Activated naive CD4-positive, alpha-beta T cell (primary cell): Measurements from ENCODE around the gene PPM1M.
A peak's percentile ranks its signal among the peaks of the same experiment; 100 is the strongest.
"Not testable (repeated sequence)": the region's sequence is repeated elsewhere in the genome, so short reads cannot be mapped to it uniquely, and the experiment has no call there.

Experiments used
- DNase-seq, 4 experiments: peaks; one replicate each; lab custom pipeline; 2025; lab: John Stamatoyannopoulos, UW

PPM1M gene

GRCh38 chr3:52246728-52247408 is 1.3 kb downstream of the PPM1M start:
- DNase-seq, result no peak

GRCh38 chr3:52247409-52248164 is 2.0 kb downstream of the PPM1M start:
- DNase-seq, result no peak

GRCh38 chr3:52248165-52248541 is 2.6 kb downstream of the PPM1M start:
- no peak for DNase-seq

- DNase-seq, result peak in 2 of 4 experiments; percentile 20 to 39
These were observed 3.4 kb downstream of the PPM1M start for GRCh38 chr3:52248816-52249547.

GRCh38 chr3:52249683-52250082 is 4.1 kb downstream of the PPM1M start:
- no peak for DNase-seq

GRCh38 chr3:52250122-52250521 is 4.6 kb downstream of the PPM1M start:
- no peak for DNase-seq

GRCh38 chr3:52253314-52254304 is 8.1 kb downstream of the PPM1M start:
- peak in 2 of 4 experiments; percentile 55 to 76 for DNase-seq

GRCh38 chr3:52254608-52255007 is 9.0 kb downstream of the PPM1M start:
- no peak for DNase-seq

- DNase-seq, result no peak
These were observed 10.6 kb downstream of the PPM1M start for GRCh38 chr3:52256159-52256558.

GRCh38 chr3:52256622-52257021 is 11.1 kb downstream of the PPM1M start:
- DNase-seq, result no peak

- DNase-seq, result no peak
These were observed 12.4 kb downstream of the PPM1M start for GRCh38 chr3:52257911-52258310.

- DNase-seq, result no peak
These were observed 13.5 kb downstream of the PPM1M start for GRCh38 chr3:52259035-52259434.

GRCh38 chr3:52259448-52259847 is 13.9 kb downstream of the PPM1M start:
- DNase-seq, result no peak

GRCh38 chr3:52262447-52262846 is 16.9 kb downstream of the PPM1M start:
- no peak for DNase-seq

- no peak for DNase-seq
These were observed 19.8 kb downstream of the PPM1M start for GRCh38 chr3:52265387-52265786.

GRCh38 chr3:52268036-52268435 is 22.5 kb downstream of the PPM1M start:
- DNase-seq, result peak in 1 of 4 experiments; percentile 55

GRCh38 chr3:52269776-52270175 is 24.2 kb downstream of the PPM1M start:
- no peak for DNase-seq

GRCh38 chr3:52270252-52270754 is 24.7 kb downstream of the PPM1M start:
- DNase-seq, result no peak

- not testable (repeated sequence) for DNase-seq
These were observed 26.6 kb downstream of the PPM1M start for GRCh38 chr3:52272172-52272571.

GRCh38 chr3:52272831-52273230 is 27.3 kb downstream of the PPM1M start:
- DNase-seq, result no peak

- not testable (repeated sequence) for DNase-seq
These were observed 29.2 kb downstream of the PPM1M start for GRCh38 chr3:52274781-52275180.
